Retinal pigment epithelial cell (primary cell): ENCODE results near the gene TBC1D22A.

Source experiments
- DNase-seq: peaks from one replicate; pipeline ENCODE4 v3.0.0-alpha.2; 2010; ENCODE audit warnings: low read depth
- H3K4me3 ChIP-seq: 2 replicates; pipeline ENCODE4 v1.5.1; 2011; ENCODE audit warnings: mild to moderate bottlenecking, low read length, control low read depth, moderate library complexity
- CTCF ChIP-seq: conservative IDR thresholded peaks from 2 replicates; pipeline ENCODE4 v1.5.1; 2011; ENCODE audit warnings: low read depth, low read length, control low read depth, inconsistent platforms

The TBC1D22A gene

GRCh38 chr22:46853191-46853590, 90.7 kb downstream of the TBC1D22A start:
- no peak overlapping the region for H3K4me3 ChIP-seq
- TF ChIP-seq CTCF, result no peak
- DNase-seq, result no peak

GRCh38 chr22:46854125-46854870, 91.8 kb downstream of the TBC1D22A start:
- no peak for TF ChIP-seq CTCF
- no peak for DNase-seq
- no peak overlapping the region for H3K4me3 ChIP-seq

- no peak for TF ChIP-seq CTCF
Measured at GRCh38 chr22:46855681-46856080, 93.2 kb downstream of the TBC1D22A start.

GRCh38 chr22:46856661-46857060, 94.2 kb downstream of the TBC1D22A start:
- H3K4me3 ChIP-seq, result no peak overlapping the region
- TF ChIP-seq CTCF, result no peak
- no peak for DNase-seq

More at GRCh38 chr22:46855681-46856080, 93.2 kb downstream of the TBC1D22A start:
- H3K4me3 ChIP-seq, result no peak overlapping the region
- DNase-seq, result no peak

GRCh38 chr22:46857142-46857884, 94.9 kb downstream of the TBC1D22A start:
- no peak for DNase-seq
- no peak overlapping the region for H3K4me3 ChIP-seq
- no peak for TF ChIP-seq CTCF

GRCh38 chr22:46857885-46858143, 95.4 kb downstream of the TBC1D22A start:
- DNase-seq, result no peak
- TF ChIP-seq CTCF, result no peak
- H3K4me3 ChIP-seq, result no peak overlapping the region
